ENCODE measurements around the gene FXYD6.
"Not testable (repeated sequence)": the region's sequence is repeated elsewhere in the genome, so short reads cannot be mapped to it uniquely, and the experiment has no call there.

Gene FXYD6, protein sequence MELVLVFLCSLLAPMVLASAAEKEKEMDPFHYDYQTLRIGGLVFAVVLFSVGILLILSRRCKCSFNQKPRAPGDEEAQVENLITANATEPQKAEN

DNA sequence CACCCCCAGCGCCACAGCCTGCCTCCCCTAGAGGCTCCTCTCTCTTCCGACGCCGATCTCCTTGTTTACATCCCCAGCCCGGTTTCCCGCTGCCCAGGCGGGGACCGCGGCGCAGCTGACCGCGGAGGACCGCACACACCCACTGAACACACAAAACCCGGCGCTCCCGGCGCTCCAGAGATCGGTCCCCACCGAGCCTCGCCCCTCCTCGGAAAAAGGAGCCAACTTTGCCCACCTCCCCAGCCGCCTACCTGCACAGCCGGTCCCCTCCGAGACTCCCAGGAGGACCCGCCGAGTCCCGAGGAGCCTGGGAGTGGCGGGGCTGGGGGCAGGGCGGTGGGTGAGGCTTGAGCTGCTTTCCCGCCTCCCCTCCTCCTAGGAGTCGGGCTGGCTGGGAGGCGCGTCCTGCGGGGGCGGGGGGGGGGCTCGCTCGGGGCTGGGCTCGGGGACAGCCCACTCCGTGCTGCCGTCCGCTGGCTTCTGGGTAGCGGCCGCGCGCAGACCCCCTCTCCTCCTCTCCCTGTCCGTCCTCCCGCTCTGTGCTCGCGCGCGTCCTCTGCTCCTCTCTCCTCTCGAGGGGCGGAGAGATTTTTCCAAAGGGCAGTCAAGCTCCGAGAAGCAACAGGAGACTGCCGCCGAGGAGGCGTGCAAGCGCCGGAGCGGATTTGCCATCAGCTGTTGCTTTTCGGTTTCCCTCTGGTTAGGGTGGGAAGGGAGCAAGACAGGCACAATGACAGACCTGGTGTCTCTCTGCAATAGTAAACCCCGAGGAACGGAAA lies at the start of gene FXYD6:
Gene FXYD6 (minus strand): TSS at position 318 of the 779 bp plus-strand sequence. CDS start 33,882 bp downstream, outside the sequence.
- no peak for DNase-seq (ENCODE audit: low read depth, low spot score)

- DNase-seq (ENCODE audit: low read depth, low spot score), result not testable (repeated sequence)
These were observed 49.7 kb upstream of the FXYD6 start for GRCh38 chr11:117926166-117926565.

DNA sequence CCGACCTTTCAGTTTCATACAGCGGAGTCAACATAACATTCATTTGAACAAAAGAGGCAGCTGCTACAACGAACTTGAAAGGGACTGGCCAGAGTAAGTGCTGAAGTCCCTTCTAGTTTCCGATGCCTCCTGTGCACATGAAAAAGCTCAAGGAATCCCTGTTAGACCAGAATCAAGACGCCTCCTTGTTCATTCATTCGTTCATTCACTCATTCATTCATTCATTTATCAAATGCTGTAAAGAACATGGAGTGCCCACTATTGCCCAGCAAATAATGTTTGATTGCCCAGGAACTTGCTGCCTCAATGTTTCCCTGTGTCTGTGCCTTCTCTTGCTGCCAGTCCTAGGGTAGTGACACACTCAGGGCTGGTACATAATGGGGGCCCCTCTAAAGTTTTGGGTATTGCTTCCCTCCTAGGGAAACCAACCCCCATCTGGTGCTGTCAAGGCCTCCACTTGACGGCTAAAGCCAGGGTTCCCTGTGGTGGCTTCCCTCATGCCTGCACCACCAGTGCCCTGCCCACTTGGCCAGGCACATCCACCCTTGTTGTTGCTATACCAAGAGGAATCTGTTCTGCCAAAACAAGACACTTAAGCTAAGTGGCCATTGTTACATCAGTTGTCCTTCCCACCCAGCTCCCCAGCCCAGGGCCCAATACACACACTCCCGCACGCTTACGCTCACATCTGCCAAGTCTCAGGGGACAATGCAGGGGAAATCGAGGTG lies 48.9 kb upstream of the FXYD6 start:
- no peak for DNase-seq (ENCODE audit: low read depth, low spot score)

DNA sequence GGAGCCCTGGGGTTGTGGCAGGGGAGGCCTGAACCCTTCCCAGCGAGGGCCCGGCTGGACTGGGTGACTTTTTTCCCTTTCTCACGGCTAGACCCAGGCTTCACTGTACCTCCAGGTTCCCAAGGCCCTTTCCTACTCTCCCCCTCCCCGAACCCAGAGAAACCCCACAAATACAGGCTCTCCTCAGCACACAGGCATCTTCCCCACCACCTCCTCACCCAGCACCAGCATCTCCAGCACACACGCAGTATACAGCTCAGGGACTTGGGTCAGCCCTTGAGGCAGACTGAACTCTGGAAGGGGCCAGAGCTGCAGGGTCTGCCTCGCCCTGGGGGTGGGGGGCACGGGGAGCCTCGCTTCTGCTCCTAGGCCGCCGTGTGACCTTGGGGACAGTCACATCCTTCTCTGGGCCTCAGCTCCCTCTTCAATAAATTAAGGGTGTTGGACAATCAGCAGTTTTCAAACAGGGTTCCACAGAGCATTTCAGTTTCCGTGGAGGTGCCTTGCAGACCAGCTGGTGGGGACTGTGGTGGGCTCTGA lies 48.2 kb upstream of the FXYD6 start:
- no peak for DNase-seq (ENCODE audit: low read depth, low spot score)

- no peak for DNase-seq (ENCODE audit: low read depth, low spot score)
These were observed 47.3 kb upstream of the FXYD6 start for GRCh38 chr11:117923773-117924172.

DNA sequence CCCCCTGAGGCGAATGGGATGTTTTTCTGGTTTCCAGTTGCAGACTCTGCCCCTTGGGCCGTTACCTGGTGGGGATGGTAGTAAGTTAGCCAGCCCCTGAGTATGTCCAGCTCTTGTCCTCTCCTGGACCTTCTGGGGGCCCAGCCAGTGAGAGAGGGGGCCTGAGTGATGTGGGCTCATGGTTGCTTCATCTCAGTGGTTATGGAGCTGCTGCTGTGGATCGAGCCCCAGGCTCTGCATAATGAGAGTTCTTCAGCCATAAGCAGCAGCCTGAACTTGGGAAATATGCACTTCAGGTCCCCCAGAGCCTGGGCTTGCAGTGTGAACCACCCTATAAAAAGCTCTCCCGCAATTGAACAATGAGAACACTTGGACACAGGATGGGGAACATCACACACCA lies 46.8 kb upstream of the FXYD6 start:
- DNase-seq (ENCODE audit: low read depth, low spot score), result no peak

DNA sequence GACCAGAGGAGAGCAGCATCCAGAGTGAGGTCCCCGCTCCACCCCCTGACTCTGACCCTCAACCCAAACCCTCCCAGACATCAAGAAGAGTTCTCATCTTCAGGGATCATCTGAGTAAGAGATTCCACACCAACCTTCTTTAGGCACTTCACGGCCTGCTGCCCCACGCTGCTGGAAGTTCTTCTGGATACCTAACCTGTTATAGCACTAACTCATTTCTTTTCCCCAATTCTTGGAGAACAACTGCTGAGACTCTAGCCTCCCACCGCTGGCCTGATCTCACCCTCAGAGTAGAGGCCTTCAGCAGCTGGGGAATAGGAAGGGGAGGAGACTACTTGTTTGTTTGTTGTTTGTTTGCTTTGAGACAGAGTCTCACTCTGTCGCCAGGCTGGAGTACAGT lies 45.4 kb upstream of the FXYD6 start:
- DNase-seq (ENCODE audit: low read depth, low spot score), result no peak

DNA sequence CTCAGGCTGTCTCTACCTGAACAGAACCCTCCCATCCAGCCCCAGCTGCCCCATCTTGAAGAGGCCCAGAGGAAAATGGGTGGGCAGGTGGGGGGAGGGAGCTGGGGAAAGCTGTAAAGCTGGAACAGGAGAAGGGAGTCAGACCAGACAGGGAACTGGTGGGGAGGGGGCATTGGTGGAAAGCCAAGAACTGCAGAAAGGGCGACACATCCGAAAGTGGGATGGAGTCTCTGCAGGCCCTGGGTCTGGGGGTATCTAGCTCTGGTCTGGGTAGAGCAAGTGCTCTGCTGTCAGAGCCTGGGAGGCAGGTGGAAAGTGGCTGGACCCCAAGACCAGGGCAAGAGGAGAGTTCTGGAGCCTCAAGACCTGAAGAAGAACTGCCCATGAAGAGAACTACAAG lies 45.0 kb upstream of the FXYD6 start:
- no peak for DNase-seq (ENCODE audit: low read depth, low spot score)

DNA sequence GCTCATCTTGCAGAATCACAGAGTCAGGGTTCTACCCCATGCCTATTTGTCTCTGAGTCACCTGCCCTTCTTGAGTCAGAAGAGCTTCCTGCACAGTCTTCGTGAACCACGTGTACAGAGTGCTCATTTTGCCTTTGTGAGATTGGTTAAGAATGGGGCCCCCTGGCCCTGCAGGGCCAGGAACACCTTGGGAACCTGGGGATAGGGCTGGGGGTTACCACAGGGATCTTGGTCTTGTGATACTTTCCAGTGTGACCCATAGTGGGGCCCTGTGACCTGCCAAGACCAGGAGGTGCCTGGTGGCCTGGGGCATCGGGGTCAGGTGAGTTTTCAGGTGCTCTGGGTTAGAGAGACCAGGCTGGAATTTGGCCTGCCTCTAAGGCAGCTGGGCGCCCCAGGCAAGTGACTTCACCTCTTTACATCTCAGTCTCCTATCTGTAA lies 43.3 kb upstream of the FXYD6 start:
- DNase-seq (ENCODE audit: low read depth, low spot score), result no peak

- DNase-seq (ENCODE audit: low read depth, low spot score), result no peak
These were observed 42.9 kb upstream of the FXYD6 start for GRCh38 chr11:117919341-117919740.

DNA sequence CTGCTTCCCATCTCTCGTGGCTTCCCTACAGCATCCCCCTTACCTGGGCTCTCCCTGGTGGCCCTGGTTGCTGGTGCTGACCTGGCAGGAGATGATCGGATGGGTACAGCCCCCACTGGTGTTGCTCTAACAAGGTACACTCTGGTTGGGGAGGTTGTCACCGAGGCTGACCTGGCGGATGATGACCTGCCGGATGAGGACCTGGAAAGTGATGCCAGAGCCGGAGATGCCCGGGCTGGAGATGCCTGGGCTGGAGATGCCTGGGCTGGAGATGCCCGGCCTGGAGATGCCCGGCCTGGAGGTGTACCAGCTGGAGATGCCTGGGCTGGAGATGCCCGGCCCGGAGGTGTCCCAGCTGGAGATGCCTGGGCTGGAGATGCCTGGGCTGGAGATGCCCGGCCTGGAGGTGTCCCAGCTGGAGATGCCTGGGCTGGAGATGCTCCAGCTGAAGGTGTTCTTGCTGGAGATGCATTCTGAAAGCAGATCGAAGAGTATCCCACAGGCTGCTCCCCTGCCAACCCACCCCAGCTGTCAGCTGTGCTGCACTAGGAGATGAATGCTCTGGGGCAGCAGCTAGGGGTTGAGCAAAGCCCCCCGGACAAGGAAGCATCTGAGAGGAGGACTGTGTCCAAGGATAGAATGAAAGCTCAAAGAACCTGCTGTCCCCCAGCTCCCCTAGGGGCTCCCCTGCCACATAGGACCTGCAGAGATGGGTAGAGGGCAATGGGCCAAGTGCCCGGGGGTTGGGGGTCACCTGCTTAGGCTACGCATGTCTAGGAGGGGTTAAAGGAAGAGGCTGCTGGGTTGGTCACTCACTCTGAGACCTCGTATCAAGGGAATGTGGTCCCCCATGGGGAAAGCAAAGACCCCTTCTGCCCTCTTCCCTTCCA lies 42.2 kb upstream of the FXYD6 start:
- no peak for DNase-seq (ENCODE audit: low read depth, low spot score)

GRCh38 chr11:117917591-117918151 lies 41.2 kb upstream of the FXYD6 start:
- DNase-seq (ENCODE audit: low read depth, low spot score), result no peak

- no peak for DNase-seq (ENCODE audit: low read depth, low spot score)
These were observed 40.5 kb upstream of the FXYD6 start for GRCh38 chr11:117916956-117917355.

DNA sequence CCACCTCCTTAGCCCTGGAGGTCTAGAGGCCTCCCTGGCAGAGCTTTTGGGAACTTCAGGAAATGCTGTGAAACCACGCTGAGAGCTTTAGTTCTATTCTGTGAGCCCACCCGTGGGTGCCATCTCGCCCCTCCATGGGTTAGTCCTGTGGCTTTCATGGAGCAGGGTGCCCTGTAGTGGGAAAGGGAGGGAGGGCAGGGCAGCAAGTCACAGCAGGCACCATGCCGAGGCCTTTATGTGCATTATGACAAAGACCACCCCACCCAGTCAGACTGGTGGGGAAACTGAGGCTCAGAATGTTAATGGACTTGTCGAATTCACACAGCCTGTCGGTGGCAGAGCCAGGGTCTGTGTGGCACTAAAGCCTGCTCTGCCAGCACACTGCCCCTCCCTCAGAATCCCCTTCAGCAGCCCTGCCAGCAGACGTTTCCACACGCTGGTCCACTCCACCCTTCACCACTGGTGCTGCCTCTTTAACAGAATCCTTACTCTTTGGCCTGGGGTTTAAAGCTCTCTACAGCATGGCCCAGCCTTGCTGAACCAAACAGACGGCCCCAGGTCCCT lies 39.3 kb upstream of the FXYD6 start:
- DNase-seq (ENCODE audit: low read depth, low spot score), result no peak

DNA sequence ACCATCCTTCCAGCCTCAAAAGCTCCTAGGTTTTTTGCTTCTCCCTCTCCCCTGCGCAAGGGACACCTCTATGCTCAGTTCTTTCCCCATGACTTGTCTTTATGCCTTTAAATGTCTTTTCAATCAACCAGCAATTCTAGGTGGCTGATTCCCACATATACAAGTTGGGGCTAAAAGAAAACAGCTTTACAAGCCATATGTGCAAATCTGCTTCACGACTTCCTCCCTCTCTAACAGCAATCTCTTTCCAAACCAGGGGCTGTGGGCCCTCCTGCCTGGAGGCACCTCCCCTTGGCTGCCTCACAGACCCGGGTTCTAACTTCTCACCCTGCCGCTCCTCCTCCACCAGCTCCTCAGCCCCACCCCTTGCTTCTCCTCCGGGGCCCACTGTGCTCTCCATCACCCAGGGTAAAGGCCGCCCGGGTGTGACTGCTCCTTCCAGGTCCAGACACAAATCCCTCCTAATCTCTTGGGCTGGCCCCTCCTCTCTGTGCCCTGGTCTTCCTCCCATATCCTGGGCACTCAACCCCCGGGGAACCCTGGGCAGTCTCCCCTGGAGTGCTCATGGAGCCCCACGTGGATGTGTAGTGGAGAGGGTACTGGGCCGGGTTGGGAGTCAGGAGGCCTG lies 38.6 kb upstream of the FXYD6 start:
- DNase-seq (ENCODE audit: low read depth, low spot score), result no peak

GRCh38 chr11:117914398-117914761 lies 37.9 kb upstream of the FXYD6 start:
- DNase-seq (ENCODE audit: low read depth, low spot score), result no peak

DNA sequence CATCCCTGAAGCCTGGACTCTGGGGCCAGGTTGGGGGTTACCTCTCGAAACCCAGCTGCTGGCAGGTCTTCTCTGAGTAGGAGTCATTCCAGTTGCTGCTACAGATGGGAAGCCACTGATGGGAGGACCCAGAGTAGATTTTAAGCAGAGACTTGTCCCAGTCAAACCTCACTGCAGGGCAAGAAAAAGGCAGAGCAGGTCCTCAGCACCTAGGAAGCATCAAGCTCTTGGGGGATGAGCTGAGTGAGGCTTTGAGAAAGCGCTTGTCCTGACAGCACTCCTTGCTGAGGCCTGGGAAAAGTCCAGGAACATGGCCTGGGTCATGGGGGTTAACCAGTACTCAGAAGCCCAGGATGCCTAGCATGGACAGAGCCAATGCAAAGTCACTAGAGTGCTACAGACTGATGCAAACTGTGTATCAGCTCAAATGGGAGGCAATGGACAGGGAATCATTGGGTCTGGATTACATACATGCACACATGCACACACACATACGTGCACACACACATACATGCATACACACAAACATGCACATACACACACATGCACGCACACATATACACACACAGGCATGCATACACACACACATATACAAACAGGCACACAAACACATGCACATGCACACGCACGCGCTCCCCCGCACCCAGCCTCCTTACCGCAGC lies 37.4 kb upstream of the FXYD6 start:
- no peak for DNase-seq (ENCODE audit: low read depth, low spot score)

- DNase-seq (ENCODE audit: low read depth, low spot score), result no peak
These were observed 36.0 kb upstream of the FXYD6 start for GRCh38 chr11:117912497-117912896.

- no peak for DNase-seq (ENCODE audit: low read depth, low spot score)
These were observed 35.2 kb upstream of the FXYD6 start for GRCh38 chr11:117911694-117912093.

All from smooth muscle cell of the brain vasculature (primary cell).